ENCODE results near the gene CD209. TPM values are rescaled to one million over a fixed set of nuclear protein-coding genes. Genes with fewer than 3 reads are reported as not detected.
"Not testable (repeated sequence)": the region's sequence is repeated elsewhere in the genome, so short reads cannot be mapped to it uniquely, and the experiment has no call there.

Gene CD209
- not detected in 3 replicates for total RNA-seq
- long read RNA-seq = 0 reads

GRCh38 chr19:7746903-7747884 is at the start of gene CD209:
CD209 (minus strand) TSS chr19:7747534; CDS start chr19:7747511, 23 bp downstream.
- Mint-ChIP-seq H3K4me1 (ENCODE audit: low read depth) (no peaks in the 10 kb centered on the region), H3K36me3 (ENCODE audit: low read depth) (no peaks in the 10 kb centered on the region), H3K4me3 (ENCODE audit: unreplicated experiment) (no peak within 1 kb of the TSS), H3K9me3 (ENCODE audit: low read depth) (peaks cover 4% of the 10 kb centered on the region), H3K27me3 (ENCODE audit: low read depth) (peaks cover 42% of the 10 kb centered on the region), H3K27ac (ENCODE audit: unreplicated experiment) (no peak within 1 kb of the TSS)
- TF ChIP-seq CTCF (IDR thresholded peaks at IDR 0.05) = no peak
- no peak for DNase-seq (ENCODE audit: low spot score)

- Mint-ChIP-seq H3K4me1 (ENCODE audit: low read depth) (peaks cover 2% of the 10 kb centered on the region), H3K4me3 (ENCODE audit: unreplicated experiment) (no peak overlapping the region), H3K36me3 (ENCODE audit: low read depth) (peaks cover 1% of the 10 kb centered on the region), H3K27me3 (ENCODE audit: low read depth) (peaks cover 30% of the 10 kb centered on the region), H3K9me3 (ENCODE audit: low read depth) (peaks cover 8% of the 10 kb centered on the region), H3K27ac (ENCODE audit: unreplicated experiment) (no peak overlapping the region)
- DNase-seq (ENCODE audit: low spot score) = no peak
- TF ChIP-seq CTCF (IDR thresholded peaks at IDR 0.05) = no peak
Observed at GRCh38 chr19:7795555-7796161, 48.3 kb upstream of the CD209 start.

GRCh38 chr19:7793493-7793892 is 46.2 kb upstream of the CD209 start:
- no peaks in the 10 kb centered on the region for H3K4me1 Mint-ChIP-seq (ENCODE audit: low read depth)
- no peak overlapping the region for H3K27ac Mint-ChIP-seq (ENCODE audit: unreplicated experiment)
- no peak for DNase-seq (ENCODE audit: low spot score)
- peaks cover 30% of the 10 kb centered on the region for H3K27me3 Mint-ChIP-seq (ENCODE audit: low read depth)
- peaks cover 8% of the 10 kb centered on the region for H3K9me3 Mint-ChIP-seq (ENCODE audit: low read depth)
- H3K36me3 Mint-ChIP-seq (ENCODE audit: low read depth) = peaks cover 1% of the 10 kb centered on the region
- TF ChIP-seq CTCF (IDR thresholded peaks at IDR 0.05) = no peak
- H3K4me3 Mint-ChIP-seq (ENCODE audit: unreplicated experiment) = no peak overlapping the region

GRCh38 chr19:7792701-7793100 is 45.4 kb upstream of the CD209 start:
- not testable (repeated sequence) for H3K4me1 Mint-ChIP-seq (ENCODE audit: low read depth); H3K4me3 Mint-ChIP-seq (ENCODE audit: unreplicated experiment); H3K9me3 Mint-ChIP-seq (ENCODE audit: low read depth); DNase-seq (ENCODE audit: low spot score); H3K27ac Mint-ChIP-seq (ENCODE audit: unreplicated experiment); H3K36me3 Mint-ChIP-seq (ENCODE audit: low read depth)
- H3K27me3 Mint-ChIP-seq (ENCODE audit: low read depth) = peaks cover 26% of the 10 kb centered on the region

- Mint-ChIP-seq H3K4me3 (ENCODE audit: unreplicated experiment) (no peak overlapping the region), H3K9me3 (ENCODE audit: low read depth) (peaks cover 8% of the 10 kb centered on the region), H3K27me3 (ENCODE audit: low read depth) (peaks cover 25% of the 10 kb centered on the region), H3K27ac (ENCODE audit: unreplicated experiment) (no peak overlapping the region), H3K36me3 (ENCODE audit: low read depth) (peaks cover 1% of the 10 kb centered on the region), H3K4me1 (ENCODE audit: low read depth) (no peaks in the 10 kb centered on the region)
- DNase-seq (ENCODE audit: low spot score) = no peak
- TF ChIP-seq CTCF (IDR thresholded peaks at IDR 0.05) = no peak
Observed at GRCh38 chr19:7792281-7792680, 44.9 kb upstream of the CD209 start.

Data from chondrocyte (in vitro differentiated cells).